HG03064 (cell line): ENCODE results near the gene LRRC8C.
"Not testable (repeated sequence)": the region's sequence is repeated elsewhere in the genome, so short reads cannot be mapped to it uniquely, and the experiment has no call there.

Experiments used
- ATAC-seq: cut with Tn5 transposase; IDR thresholded peaks from one replicate; pipeline ENCODE4 v1.9.1; 2021; ENCODE audit warnings: low read depth; ENCODE audit not compliant: unreplicated experiment

The LRRC8C gene

GRCh38 chr1:89607586-89608318 lies 25.2 kb upstream of the LRRC8C start:
- ATAC-seq: no peak

GRCh38 chr1:89608319-89608983 lies 24.5 kb upstream of the LRRC8C start:
- ATAC-seq: no peak

- ATAC-seq: no peak
Measured at GRCh38 chr1:89608984-89609725, 23.8 kb upstream of the LRRC8C start.

DNA sequence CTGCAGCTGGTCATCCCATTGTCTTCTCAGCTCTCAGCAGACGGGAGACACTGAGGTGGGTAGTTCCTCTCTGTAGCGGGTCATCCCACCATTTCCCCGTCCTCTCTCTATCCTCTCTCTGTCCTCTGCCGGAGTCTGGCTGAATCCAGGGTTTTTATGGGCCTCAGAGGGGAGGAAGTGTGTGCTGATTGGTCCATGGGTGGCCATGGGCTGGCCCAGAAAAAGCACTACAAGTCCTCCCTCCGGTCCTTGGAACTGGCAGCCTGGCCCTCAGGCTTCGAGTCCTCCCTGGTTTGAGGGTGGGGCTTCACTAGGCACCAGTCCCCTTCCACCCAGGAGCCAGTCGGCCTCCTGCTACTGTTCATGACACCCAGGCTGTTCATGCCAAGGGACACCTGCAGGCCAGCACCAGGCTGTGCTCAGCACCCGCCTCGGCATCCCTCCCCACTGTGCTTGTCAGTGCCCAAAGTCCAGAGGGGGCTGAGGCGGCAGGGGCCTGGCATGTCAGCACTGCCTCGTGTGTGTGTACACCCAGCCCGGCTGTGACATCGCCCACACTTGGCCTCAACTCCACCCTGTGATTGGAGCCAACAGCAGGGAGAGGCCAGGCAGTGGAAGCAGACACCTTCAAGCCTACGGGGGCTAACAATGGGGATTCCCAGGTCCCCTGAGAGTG lies 23.0 kb upstream of the LRRC8C start:
- ATAC-seq: no peak

DNA sequence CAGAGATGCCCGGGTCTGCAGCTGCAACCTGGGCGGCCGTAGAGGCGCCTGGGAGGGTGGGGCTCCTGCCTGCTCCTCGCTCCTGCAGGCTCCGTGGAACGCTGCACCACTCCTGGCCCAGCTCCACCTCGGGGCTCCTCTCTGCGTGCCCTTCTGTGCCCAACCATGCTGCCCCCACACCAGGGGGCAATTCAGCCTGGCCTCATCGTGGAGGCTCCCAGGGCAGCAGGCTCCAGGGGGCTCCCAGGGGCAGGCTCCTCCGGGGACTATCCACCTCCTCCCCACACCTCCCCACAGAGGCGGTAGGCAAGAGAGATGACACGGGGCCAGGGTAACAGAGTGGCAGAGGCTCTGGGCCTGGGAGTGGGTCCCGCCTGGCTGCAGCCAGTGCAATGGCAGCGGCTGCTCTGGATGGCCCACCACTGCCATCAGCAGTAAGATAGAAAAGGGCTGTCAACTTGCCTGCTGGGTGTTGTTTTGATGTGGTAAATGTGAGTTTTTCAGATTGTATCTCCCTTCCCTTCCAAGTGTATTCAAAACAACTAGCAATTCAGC lies 22.4 kb upstream of the LRRC8C start:
- no peak for ATAC-seq

GRCh38 chr1:89611721-89612120 lies 21.2 kb upstream of the LRRC8C start:
- ATAC-seq: peak; percentile 94

GRCh38 chr1:89613928-89614327 lies 19.0 kb upstream of the LRRC8C start:
- no peak for ATAC-seq

GRCh38 chr1:89615676-89616598 lies 17.0 kb upstream of the LRRC8C start:
- no peak for ATAC-seq

- ATAC-seq: no peak
Measured at GRCh38 chr1:89616844-89617627, 15.9 kb upstream of the LRRC8C start.

- ATAC-seq: no peak
Measured at GRCh38 chr1:89620664-89621063, 12.3 kb upstream of the LRRC8C start.

DNA sequence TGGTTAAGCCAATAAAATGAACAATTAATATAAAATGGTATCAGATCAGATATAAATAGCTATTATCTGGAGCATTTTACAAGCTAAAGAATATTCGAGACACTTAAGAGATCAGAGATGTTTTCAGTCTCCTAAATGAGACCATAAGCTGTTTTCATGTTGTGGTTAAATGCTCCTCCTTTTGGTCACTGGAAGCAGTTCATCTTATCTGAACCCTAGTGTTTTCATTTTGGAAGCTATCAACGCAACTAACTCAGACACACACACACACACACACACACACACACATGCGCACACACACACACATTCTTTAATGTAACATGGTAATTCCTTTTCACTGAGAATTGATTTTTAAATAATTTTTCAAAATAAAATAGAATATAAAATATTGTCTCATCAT lies 10.0 kb upstream of the LRRC8C start:
- no peak for ATAC-seq

GRCh38 chr1:89624314-89624713 lies 8.6 kb upstream of the LRRC8C start:
- no peak for ATAC-seq

GRCh38 chr1:89624715-89625323 lies 8.1 kb upstream of the LRRC8C start:
- no peak for ATAC-seq

DNA sequence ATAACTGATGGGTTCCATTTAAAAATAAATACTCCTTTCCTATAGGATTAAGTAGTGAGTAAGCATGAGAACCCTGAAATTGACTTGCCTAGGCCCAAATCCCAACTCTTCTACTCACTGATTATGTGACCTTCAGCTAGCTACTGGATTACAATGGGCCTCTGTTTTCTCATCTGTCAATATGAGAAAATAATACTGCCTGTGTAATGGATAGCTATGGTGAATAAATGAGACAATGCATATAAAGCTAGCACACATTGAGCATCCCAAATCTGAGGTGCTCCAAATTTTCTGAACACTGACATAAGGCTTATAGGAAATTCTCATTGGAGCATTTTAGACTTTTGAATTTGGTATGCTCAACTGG lies 5.3 kb upstream of the LRRC8C start:
- no peak for ATAC-seq

- ATAC-seq: no peak
Measured at GRCh38 chr1:89629146-89629545, 3.8 kb upstream of the LRRC8C start.

- not testable (repeated sequence) for ATAC-seq
Measured at GRCh38 chr1:89629600-89629999, 3.3 kb upstream of the LRRC8C start.

DNA sequence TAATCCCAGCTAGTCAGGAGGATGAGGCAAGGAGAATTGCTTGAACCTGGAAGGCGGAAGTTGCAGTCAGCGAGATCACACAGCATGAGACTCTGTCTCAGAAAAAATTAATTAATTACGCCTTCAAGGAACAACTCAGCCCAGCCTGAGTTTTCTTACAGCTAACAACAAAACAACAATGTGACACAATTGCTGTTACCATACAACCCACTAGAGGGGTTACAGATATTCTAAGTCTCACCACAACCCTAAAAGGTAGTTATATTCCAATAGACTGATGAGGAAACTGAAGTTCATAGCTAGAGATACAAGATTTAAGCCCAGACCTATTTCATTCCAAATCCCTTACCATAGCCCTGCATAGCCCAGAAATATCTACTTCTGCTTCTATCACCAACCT lies 2.9 kb upstream of the LRRC8C start:
- ATAC-seq: no peak

DNA sequence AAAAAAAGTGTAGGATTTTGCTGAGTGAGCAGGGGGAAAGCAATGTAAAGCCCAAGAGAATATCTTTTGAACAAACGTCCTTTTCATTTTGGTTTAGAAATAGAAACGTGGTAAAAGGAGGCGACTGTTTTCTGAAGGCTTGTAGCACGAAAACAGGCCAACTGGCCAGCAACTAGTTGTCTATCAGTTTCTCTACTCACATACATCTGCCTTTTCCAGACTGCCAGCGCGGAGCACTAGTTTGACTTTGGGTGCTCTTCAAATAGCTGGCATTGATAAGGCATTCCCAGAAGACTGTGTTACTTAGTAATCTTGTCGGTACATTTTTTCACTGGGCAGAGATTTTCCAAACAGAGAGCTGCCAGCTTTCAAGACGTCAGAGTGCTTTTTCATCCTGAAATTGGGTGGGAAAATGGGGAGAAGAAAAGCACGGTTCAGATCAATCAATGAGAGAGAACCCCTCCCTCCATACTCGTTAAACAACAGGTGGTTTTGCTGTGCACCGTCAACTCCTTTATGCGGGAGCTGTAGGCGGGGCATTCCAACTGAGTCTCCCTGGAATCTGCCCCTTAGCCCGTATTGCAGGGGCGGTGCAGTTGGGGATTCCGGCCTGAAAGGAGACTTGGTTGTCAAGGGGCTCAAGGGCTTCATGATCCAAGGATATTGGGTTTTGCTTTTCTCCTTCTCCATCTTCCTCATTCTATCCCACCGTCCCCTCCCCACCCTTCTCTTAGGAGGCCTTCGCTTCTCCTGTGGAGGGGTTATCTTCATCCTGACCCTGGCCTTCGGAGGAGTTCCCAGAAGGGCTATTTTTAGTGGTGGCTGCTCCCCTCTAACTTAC lies 884 bp upstream of the LRRC8C start:
- no peak for ATAC-seq
